Measurements from ENCODE around the gene C22orf31.
A peak's percentile ranks its signal among the peaks of the same experiment; 100 is the strongest.
"Not testable (repeated sequence)": the region's sequence is repeated elsewhere in the genome, so short reads cannot be mapped to it uniquely, and the experiment has no call there.

Gene C22orf31

GRCh38 chr22:29061773-29062172, at the start of gene C22orf31:
C22orf31 (minus strand) TSS chr22:29061831; CDS start chr22:29061792, 39 bp downstream.
- DNase-seq (ENCODE audit: low read depth, low spot score): no peak

- no peak for DNase-seq (ENCODE audit: low read depth, low spot score)
These were observed 49.3 kb upstream of the C22orf31 start for GRCh38 chr22:29110946-29111345.

- DNase-seq (ENCODE audit: low read depth, low spot score): no peak
These were observed 48.2 kb upstream of the C22orf31 start for GRCh38 chr22:29109822-29110221.

GRCh38 chr22:29108137-29108536, 46.5 kb upstream of the C22orf31 start:
- DNase-seq (ENCODE audit: low read depth, low spot score): no peak

- no peak for DNase-seq (ENCODE audit: low read depth, low spot score)
These were observed 45.2 kb upstream of the C22orf31 start for GRCh38 chr22:29106839-29107238.

- no peak for DNase-seq (ENCODE audit: low read depth, low spot score)
These were observed 43.8 kb upstream of the C22orf31 start for GRCh38 chr22:29105468-29105867.

GRCh38 chr22:29103121-29103520, 41.5 kb upstream of the C22orf31 start:
- no peak for DNase-seq (ENCODE audit: low read depth, low spot score)

GRCh38 chr22:29102300-29102699, 40.7 kb upstream of the C22orf31 start:
- DNase-seq (ENCODE audit: low read depth, low spot score): no peak

GRCh38 chr22:29098296-29098695, 36.7 kb upstream of the C22orf31 start:
- no peak for DNase-seq (ENCODE audit: low read depth, low spot score)

GRCh38 chr22:29096736-29097669, 35.4 kb upstream of the C22orf31 start:
- peak; percentile 65 for DNase-seq (ENCODE audit: low read depth, low spot score)

- no peak for DNase-seq (ENCODE audit: low read depth, low spot score)
These were observed 33.8 kb upstream of the C22orf31 start for GRCh38 chr22:29095459-29095858.

GRCh38 chr22:29093501-29094300, 32.1 kb upstream of the C22orf31 start:
- no peak for DNase-seq (ENCODE audit: low read depth, low spot score)

GRCh38 chr22:29093030-29093429, 31.4 kb upstream of the C22orf31 start:
- DNase-seq (ENCODE audit: low read depth, low spot score): no peak

- no peak for DNase-seq (ENCODE audit: low read depth, low spot score)
These were observed 30.6 kb upstream of the C22orf31 start for GRCh38 chr22:29092243-29092642.

- DNase-seq (ENCODE audit: low read depth, low spot score): no peak
These were observed 28.4 kb upstream of the C22orf31 start for GRCh38 chr22:29090039-29090438.

- DNase-seq (ENCODE audit: low read depth, low spot score): no peak
These were observed 27.9 kb upstream of the C22orf31 start for GRCh38 chr22:29089507-29089906.

GRCh38 chr22:29088809-29089208, 27.2 kb upstream of the C22orf31 start:
- DNase-seq (ENCODE audit: low read depth, low spot score): no peak

GRCh38 chr22:29087012-29087411, 25.4 kb upstream of the C22orf31 start:
- DNase-seq (ENCODE audit: low read depth, low spot score): no peak

- DNase-seq (ENCODE audit: low read depth, low spot score): no peak
These were observed 22.4 kb upstream of the C22orf31 start for GRCh38 chr22:29083933-29084591.

- DNase-seq (ENCODE audit: low read depth, low spot score): not testable (repeated sequence)
These were observed 21.9 kb upstream of the C22orf31 start for GRCh38 chr22:29083576-29083932.

GRCh38 chr22:29082826-29083545, 21.4 kb upstream of the C22orf31 start:
- DNase-seq (ENCODE audit: low read depth, low spot score): no peak

Data from ELF-1 (cell line).